Adrenal gland (tissue), 5 donors: Measurements from ENCODE around the gene POMT1.

Experiments used
- CTCF ChIP-seq, 6 experiments: fragments of 450-650 bp in 4 of 6; fragments of 200-600 bp in 2 of 6; sonication (generic) in 1 of 6; IDR thresholded peaks; 1 replicate in 5 of 6; 2 replicates in 1 of 6; pipeline versions ENCODE4 v1.5.1 to v1.8.0; 2016 to 2021; ENCODE audit warnings: antibody characterized with exemption in 6 of 6, mild to moderate bottlenecking in 2 of 6, moderate library complexity in 1 of 6
- POLR2A ChIP-seq, 2 donors: fragments of 450-650 bp; IDR thresholded peaks; one replicate each; pipeline ENCODE4 v1.6.1; 2017; ENCODE audit warnings: antibody characterized with exemption in 2 of 2, mild to moderate bottlenecking in 2 of 2, moderate library complexity in 1 of 2
- donor health status: DM: no; HTN: no; CAD: no.

- TF ChIP-seq CTCF (IDR thresholded peaks at IDR 0.05) = no peak
- no peak for TF ChIP-seq POLR2A (IDR thresholded peaks at IDR 0.05)
Observed at GRCh38 chr9:131521203-131521602, 18.5 kb downstream of the POMT1 start.
